NCI-H1092 (cell line): ENCODE data around the gene LMO7.
A peak's percentile ranks its signal among the peaks of the same experiment; 100 is the strongest.

ENCODE experiments used
- DNase-seq: peaks from one replicate; lab custom pipeline; 2025; lab: John Stamatoyannopoulos, UW

Gene LMO7

GRCh38 chr13:75895168-75895567 is 259.0 kb downstream of the LMO7 start:
- no peak for DNase-seq

GRCh38 chr13:75896271-75896670 is 260.1 kb downstream of the LMO7 start:
- no peak for DNase-seq

DNA sequence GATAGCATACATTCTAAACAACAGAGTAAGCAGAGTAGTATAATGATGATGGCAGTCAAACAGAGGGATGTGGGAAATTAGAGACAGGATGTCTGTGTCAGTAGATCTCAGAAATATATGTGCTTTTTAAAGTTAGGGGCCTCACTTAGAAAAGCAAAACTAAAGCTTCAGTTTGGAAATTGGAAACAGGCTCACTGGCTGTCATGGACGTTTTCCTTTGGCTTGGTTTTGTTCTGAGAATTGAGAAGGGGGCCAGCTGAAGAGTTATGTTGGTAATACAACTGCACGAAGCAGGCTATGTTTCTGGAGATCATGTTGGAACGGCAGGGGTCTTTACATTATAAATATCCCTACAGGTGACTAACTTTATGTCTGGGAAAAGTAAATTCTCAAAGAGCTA is 261.3 kb downstream of the LMO7 start:
- no peak for DNase-seq

DNA sequence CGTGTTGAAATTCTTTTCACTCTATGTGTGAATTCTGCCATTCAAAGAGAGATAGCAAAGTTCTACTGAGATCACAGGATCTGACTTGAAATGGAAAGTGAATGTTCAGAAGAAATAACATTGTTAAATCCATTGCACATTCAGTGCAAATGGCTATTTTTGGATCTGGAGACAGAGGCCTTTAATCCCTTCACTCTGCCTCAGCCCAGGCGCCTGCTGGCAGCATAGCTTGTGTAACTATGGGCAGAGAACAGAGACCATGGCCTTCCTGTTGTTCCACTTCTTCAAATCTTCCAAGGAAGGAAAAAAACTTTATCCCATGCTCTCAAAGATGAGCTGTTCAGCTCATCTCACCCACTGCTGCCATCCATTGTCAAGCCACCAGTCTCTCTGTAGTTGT is 265.4 kb downstream of the LMO7 start:
- no peak for DNase-seq

DNA sequence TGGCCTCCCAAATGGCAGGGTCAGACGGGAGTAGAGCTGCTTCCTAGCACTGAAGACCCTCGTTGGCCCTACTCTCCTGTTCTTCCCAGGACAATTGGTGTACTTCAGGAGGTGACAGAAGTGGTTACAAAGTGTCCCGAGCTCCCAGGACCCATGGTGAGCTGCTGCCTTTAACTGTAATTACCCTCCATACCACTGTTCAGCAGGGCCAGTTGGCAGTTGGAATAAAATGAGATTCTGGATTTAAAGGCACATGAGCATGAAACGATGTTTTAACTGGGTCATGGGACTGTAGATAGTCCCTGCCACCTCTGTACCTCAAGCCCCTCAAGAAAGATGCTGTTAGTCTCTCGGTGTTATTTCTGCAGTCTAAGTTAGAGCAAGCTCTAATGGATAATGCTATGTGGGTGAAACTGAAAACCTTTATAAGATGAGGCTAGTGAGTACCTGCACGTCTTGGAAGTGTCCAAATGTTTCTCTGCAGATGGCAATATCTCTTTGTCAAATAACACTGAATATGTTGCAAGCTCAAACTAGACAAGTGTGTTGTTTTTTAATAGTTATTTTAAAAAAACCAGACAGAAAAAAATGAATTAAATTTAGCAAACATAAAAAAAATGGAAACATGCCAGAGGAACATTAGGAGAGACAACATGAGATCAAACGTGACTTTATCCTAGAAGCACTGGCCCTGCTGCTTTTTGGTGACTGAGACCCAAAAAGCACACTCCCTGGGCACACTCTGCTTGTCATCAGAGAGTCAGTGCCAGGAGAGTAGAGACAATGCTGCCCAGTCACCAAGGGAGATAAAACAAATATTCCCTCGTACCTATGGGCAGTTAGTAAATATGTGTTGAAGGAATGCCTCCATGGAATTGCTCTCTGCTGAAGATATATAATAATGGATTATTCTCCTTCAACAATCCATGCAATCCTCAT is 266.3 kb downstream of the LMO7 start:
- peak; percentile 9 for DNase-seq

- DNase-seq, result no peak
These were observed 267.9 kb downstream of the LMO7 start for GRCh38 chr13:75904012-75904411.

DNA sequence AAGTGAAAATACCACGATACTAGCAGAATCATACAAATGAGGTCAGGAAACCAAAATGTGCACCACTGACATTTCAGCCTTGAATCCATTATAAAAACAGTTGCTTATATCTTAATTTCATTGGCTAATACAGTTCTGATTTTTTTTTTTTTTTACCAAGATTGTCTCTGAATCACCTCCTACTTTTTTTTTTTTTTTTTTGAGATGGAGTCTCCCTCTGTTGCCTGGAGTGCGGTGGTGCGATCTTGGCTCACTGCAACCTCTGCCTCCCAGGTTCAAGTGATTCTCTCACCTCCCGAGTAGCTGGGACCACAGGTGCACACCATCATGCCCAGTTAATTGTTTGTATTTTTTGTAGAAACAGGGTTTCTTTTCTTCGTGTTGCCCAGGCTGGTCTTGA is 270.2 kb downstream of the LMO7 start:
- no peak for DNase-seq

DNA sequence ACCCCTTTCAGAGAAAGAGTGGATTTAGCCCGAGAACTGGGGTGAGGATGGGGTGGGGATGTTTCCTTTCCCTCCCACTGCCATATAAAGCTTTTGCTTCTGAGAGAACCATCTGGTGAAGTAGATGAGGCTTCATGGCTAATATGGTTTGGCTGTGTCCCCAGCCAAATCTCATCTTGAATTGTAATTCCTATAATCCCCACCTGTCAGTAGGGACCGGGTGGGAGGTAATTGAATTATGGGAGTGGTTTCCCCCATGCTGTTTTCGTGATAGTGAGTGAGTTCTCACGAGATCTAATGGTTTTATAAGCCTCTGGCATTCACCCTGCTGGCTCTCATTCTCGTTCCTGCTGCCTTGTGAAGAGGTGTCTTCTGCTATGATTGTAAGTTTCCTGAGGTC is 270.9 kb downstream of the LMO7 start:
- no peak for DNase-seq

DNA sequence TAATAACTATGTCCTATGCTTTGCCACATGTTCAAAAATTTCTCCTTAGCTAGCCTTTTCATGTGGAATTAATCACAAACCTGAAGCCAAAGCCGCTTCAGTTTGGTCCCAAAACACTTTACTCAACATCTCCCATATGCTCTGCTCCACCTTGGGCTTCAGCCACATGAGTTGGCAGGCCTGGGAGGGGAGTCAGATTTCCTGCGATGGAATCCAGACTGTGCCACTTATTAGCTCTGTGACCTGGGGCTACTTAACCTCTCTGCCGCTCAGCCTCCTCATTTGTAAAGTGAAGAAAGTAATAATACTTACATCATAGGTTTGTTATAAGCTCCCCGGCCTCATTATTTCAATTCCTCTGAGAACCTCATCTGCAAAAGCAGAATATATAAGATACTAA is 272.0 kb downstream of the LMO7 start:
- DNase-seq, result no peak
